Measurements from ENCODE around the gene FAM72A. TPM values are rescaled to one million over a fixed set of nuclear protein-coding genes. Genes with fewer than 3 reads are reported as not detected.
"Not testable (repeated sequence)": the region's sequence is repeated elsewhere in the genome, so short reads cannot be mapped to it uniquely, and the experiment has no call there.

Gene FAM72A
- total RNA-seq (2021; ENCODE audit: unreplicated experiment) = 23.0 TPM
- 26.4 and 29.3 TPM in 2 replicates for polyA plus RNA-seq (2012)
- percentile 56 among the genes with signal in this experiment for Bru-seq, nascent RNA
- BruChase-seq, experiment 1, labeled RNA remaining after a 6-hour chase = percentile 59 among the genes with signal in this experiment
- percentile 58 among the genes with signal in this experiment for BruChase-seq, experiment 2, labeled RNA remaining after a 2-hour chase
- long read RNA-seq, transcript FAM72A-202 (4 exons, 2,398 nt) = major isoform, 43 of 46 reads
- long read RNA-seq, partial matches to known transcripts = 0 of 46 reads
- long read RNA-seq, other reads (novel, unspliced or antisense) = 0 of 46 reads

GRCh38 chr1:206202789-206203363 is at the start of gene FAM72A:
Gene FAM72A (minus strand): TSS chr1:206202839. CDS start chr1:206202025, 814 bp downstream.
- Histone ChIP-seq H3K4me2 (ENCODE audit: low read length) (peak within 1 kb of the TSS; percentile 48), H3K27ac (ENCODE audit: low read depth, low read length) (peak within 1 kb of the TSS; percentile 48; the same call in 1 of the 2 replicates), H3K4me3 (replicated peaks in 1 of 2; ENCODE audit: low read depth in 1 of 2, low read length in 2 of 2) (peak within 1 kb of the TSS; percentile 45 to 51), H3K9ac (ENCODE audit: low read length) (peak within 1 kb of the TSS; percentile 47; the same call in 1 of the 2 replicates)
- CTCF ChIA-PET; H3K4me1 ChIP-seq (ENCODE audit: control insufficient read depth in 1 of 2, insufficient read depth in 2 of 2, low read length in 2 of 2); H3K9me3 ChIP-seq (ENCODE audit: control insufficient read depth in 1 of 2, insufficient read depth in 1 of 2, low read depth in 1 of 2, low read length in 2 of 2); POLR2A ChIA-PET; H3K27me3 ChIP-seq (ENCODE audit: insufficient read depth, low read length); H4K20me1 ChIP-seq (ENCODE audit: insufficient read depth); intact Hi-C loops (cut with micrococcal nuclease); H2AFZ ChIP-seq (ENCODE audit: low read depth, low read length, poor library complexity, severe bottlenecking); H3K36me3 ChIP-seq (ENCODE audit: control insufficient read depth in 1 of 2, insufficient read depth in 2 of 2, low read length in 2 of 2); H3K9me2 ChIP-seq (ENCODE audit: insufficient read depth); BruUV-seq (replicated peaks); H3K79me2 ChIP-seq (ENCODE audit: insufficient read depth, low read length); RAD21 ChIA-PET (ENCODE audit: low non-redundant PET in 1 of 2, low total read pairs in 2 of 2, uncharacterized antibody in 2 of 2, unreplicated experiment in 2 of 2): not testable (repeated sequence)
- peak; percentile 99 for DNase-seq (ENCODE audit: low read depth, low spot score)
- ATAC-seq = peak; percentile 83
- TF ChIP-seq SP1 (IDR thresholded peaks at IDR 0.05; ENCODE audit: low read depth) = peak; percentile 68

GRCh38 chr1:206250953-206251681 is 48.5 kb upstream of the FAM72A start:
- CTCF ChIA-PET; H4K20me1 ChIP-seq (ENCODE audit: insufficient read depth); H3K9me3 ChIP-seq (ENCODE audit: control insufficient read depth in 1 of 2, insufficient read depth in 1 of 2, low read depth in 1 of 2, low read length in 2 of 2); H3K4me3 ChIP-seq (replicated peaks in 1 of 2; ENCODE audit: low read depth in 1 of 2, low read length in 2 of 2); H3K36me3 ChIP-seq (ENCODE audit: control insufficient read depth in 1 of 2, insufficient read depth in 2 of 2, low read length in 2 of 2); DNase-seq (ENCODE audit: low read depth, low spot score); H3K9ac ChIP-seq (ENCODE audit: low read length); H3K27ac ChIP-seq (ENCODE audit: low read depth, low read length); H3K79me2 ChIP-seq (ENCODE audit: insufficient read depth, low read length); H2AFZ ChIP-seq (ENCODE audit: low read depth, low read length, poor library complexity, severe bottlenecking); ATAC-seq; BruUV-seq (replicated peaks); intact Hi-C loops (cut with micrococcal nuclease); H3K4me2 ChIP-seq (ENCODE audit: low read length); RAD21 ChIA-PET (ENCODE audit: low non-redundant PET in 1 of 2, low total read pairs in 2 of 2, uncharacterized antibody in 2 of 2, unreplicated experiment in 2 of 2); H3K27me3 ChIP-seq (ENCODE audit: insufficient read depth, low read length); H3K4me1 ChIP-seq (ENCODE audit: control insufficient read depth in 1 of 2, insufficient read depth in 2 of 2, low read length in 2 of 2); H3K9me2 ChIP-seq (ENCODE audit: insufficient read depth); POLR2A ChIA-PET: not testable (repeated sequence)

DNA sequence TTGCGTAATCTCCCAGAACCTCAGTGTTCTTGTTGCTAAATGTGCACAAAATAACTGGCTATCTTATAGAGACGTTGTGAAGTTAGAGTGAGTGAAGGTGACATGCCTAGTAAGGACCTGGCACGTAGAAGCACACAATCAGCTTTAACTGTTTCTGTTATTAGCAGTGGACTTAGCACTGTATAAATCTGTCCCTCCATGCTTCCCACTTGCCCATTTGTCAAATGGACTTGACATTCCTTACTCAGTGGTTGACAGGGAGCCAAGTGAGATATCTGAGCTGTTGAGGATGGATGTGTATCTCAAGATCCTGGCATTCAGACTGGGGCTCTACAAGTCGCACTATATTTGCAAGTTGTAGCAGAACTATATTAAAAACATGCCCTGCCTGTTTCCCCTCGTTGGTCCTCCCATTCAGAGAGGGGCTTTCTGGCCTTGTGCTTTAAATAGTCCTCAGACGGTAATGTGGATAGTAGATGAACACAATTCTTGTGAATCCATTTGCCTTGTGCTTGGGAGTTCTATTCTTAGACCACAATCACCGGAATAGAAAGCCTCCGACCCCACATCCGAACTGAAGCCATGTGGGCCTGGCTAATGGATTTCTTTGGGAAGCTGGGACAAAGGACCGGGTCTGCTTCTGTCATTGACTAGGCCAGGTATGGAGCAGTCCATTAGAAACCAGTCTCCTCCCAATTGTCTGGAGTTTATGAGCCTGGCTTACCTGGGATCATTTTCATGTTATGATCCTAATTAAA is 43.7 kb upstream of the FAM72A start:
- H2AFZ ChIP-seq (ENCODE audit: low read depth, low read length, poor library complexity, severe bottlenecking); H4K20me1 ChIP-seq (ENCODE audit: insufficient read depth); H3K27ac ChIP-seq (ENCODE audit: low read depth, low read length); H3K9me2 ChIP-seq (ENCODE audit: insufficient read depth); POLR2A ChIA-PET; intact Hi-C loops (cut with micrococcal nuclease); ATAC-seq; H3K9me3 ChIP-seq (ENCODE audit: control insufficient read depth in 1 of 2, insufficient read depth in 1 of 2, low read depth in 1 of 2, low read length in 2 of 2); H3K36me3 ChIP-seq (ENCODE audit: control insufficient read depth in 1 of 2, insufficient read depth in 2 of 2, low read length in 2 of 2); CTCF ChIA-PET; H3K4me2 ChIP-seq (ENCODE audit: low read length); BruUV-seq (replicated peaks); H3K27me3 ChIP-seq (ENCODE audit: insufficient read depth, low read length); H3K4me3 ChIP-seq (replicated peaks in 1 of 2; ENCODE audit: low read depth in 1 of 2, low read length in 2 of 2); RAD21 ChIA-PET (ENCODE audit: low non-redundant PET in 1 of 2, low total read pairs in 2 of 2, uncharacterized antibody in 2 of 2, unreplicated experiment in 2 of 2); H3K4me1 ChIP-seq (ENCODE audit: control insufficient read depth in 1 of 2, insufficient read depth in 2 of 2, low read length in 2 of 2); H3K79me2 ChIP-seq (ENCODE audit: insufficient read depth, low read length); H3K9ac ChIP-seq (ENCODE audit: low read length); DNase-seq (ENCODE audit: low read depth, low spot score): not testable (repeated sequence)

DNA sequence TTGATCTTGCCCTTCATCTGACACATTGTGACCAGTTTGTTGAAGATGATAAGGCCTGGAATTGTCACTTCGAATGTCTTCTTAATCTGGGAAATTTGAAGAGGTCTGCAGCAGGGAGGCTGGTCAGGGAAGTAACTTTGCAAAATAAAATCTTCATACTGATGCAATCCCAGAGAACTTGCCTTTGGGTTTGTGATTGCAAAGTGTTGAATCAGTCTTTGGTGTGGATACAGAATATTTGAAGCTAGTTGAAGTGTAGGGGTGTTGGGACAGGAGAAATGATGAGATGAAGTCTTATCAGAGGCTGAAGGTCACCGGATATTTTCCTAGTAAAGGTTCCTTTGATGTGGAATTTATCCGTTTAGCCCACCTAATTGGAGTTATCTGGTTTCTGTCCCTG is 42.8 kb upstream of the FAM72A start:
- H3K9me3 ChIP-seq (ENCODE audit: control insufficient read depth in 1 of 2, insufficient read depth in 1 of 2, low read depth in 1 of 2, low read length in 2 of 2); H3K36me3 ChIP-seq (ENCODE audit: control insufficient read depth in 1 of 2, insufficient read depth in 2 of 2, low read length in 2 of 2); POLR2A ChIA-PET; BruUV-seq (replicated peaks); H4K20me1 ChIP-seq (ENCODE audit: insufficient read depth); H3K4me3 ChIP-seq (replicated peaks in 1 of 2; ENCODE audit: low read depth in 1 of 2, low read length in 2 of 2); H3K9me2 ChIP-seq (ENCODE audit: insufficient read depth); CTCF ChIA-PET; ATAC-seq; H3K4me2 ChIP-seq (ENCODE audit: low read length); intact Hi-C loops (cut with micrococcal nuclease); DNase-seq (ENCODE audit: low read depth, low spot score); H3K9ac ChIP-seq (ENCODE audit: low read length); H3K27me3 ChIP-seq (ENCODE audit: insufficient read depth, low read length); RAD21 ChIA-PET (ENCODE audit: low non-redundant PET in 1 of 2, low total read pairs in 2 of 2, uncharacterized antibody in 2 of 2, unreplicated experiment in 2 of 2); H3K4me1 ChIP-seq (ENCODE audit: control insufficient read depth in 1 of 2, insufficient read depth in 2 of 2, low read length in 2 of 2); H3K27ac ChIP-seq (ENCODE audit: low read depth, low read length); H2AFZ ChIP-seq (ENCODE audit: low read depth, low read length, poor library complexity, severe bottlenecking); H3K79me2 ChIP-seq (ENCODE audit: insufficient read depth, low read length): not testable (repeated sequence)
